ENCODE data around the gene LNPK.

DNA sequence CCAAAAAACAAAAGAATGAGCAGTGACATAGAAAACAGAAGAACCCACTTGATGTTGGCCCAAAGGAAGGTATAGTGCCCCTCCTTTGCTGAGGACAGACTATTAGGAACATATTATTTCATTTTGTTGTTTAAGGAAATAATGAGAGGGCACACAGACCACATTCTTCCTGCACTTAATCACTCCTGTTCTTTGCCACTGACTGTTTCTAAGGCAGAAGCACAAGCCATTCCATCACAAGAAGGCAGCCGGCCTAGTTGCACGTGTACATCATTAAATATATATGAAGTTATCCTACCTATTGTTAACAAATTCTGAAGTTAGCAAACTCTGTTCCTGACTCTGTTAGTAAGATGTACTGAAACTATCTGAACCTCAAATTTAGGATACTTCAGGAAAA is 110.0 kb downstream of the LNPK start:
- TF ChIP-seq, protein P1, sequence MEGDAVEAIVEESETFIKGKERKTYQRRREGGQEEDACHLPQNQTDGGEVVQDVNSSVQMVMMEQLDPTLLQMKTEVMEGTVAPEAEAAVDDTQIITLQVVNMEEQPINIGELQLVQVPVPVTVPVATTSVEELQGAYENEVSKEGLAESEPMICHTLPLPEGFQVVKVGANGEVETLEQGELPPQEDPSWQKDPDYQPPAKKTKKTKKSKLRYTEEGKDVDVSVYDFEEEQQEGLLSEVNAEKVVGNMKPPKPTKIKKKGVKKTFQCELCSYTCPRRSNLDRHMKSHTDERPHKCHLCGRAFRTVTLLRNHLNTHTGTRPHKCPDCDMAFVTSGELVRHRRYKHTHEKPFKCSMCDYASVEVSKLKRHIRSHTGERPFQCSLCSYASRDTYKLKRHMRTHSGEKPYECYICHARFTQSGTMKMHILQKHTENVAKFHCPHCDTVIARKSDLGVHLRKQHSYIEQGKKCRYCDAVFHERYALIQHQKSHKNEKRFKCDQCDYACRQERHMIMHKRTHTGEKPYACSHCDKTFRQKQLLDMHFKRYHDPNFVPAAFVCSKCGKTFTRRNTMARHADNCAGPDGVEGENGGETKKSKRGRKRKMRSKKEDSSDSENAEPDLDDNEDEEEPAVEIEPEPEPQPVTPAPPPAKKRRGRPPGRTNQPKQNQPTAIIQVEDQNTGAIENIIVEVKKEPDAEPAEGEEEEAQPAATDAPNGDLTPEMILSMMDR (optimal IDR thresholded peaks at IDR 0.05 in 1 of 3, IDR thresholded peaks at IDR 0.05 in 1 of 3, conservative IDR thresholded peaks at IDR 0.05 in 1 of 3; ENCODE audit: extremely low read depth in 1 of 3, insufficient read depth in 2 of 3, low read length in 3 of 3): no peak
- no peak for TF ChIP-seq EZH2 (IDR thresholded peaks at IDR 0.05; ENCODE audit: low read length)

Data from keratinocyte (primary cell).